Breast epithelium (tissue), 3 donors: ENCODE data around the gene POLR1G.

Experiments used
- POLR2A ChIP-seq: fragments of 450-650 bp; IDR thresholded peaks from one replicate; pipeline ENCODE4 v1.6.1; 2016; ENCODE audit warnings: antibody characterized with exemption, mild to moderate bottlenecking, moderate library complexity
- POLR2AphosphoS5 ChIP-seq, 3 donors: sonication (generic); formaldehyde crosslinking; IDR thresholded peaks; one replicate each; pipeline ENCODE4 v1.6.1; 2017; ENCODE audit warnings: antibody characterized with exemption in 3 of 3
- TF ChIP-seq, protein P1 (sequence below), 3 donors: fragments of 450-650 bp; IDR thresholded peaks; one replicate each; pipeline ENCODE4 v1.5.1; 2016 to 2017; ENCODE audit warnings: antibody characterized with exemption in 3 of 3, mild to moderate bottlenecking in 3 of 3, moderate library complexity in 3 of 3

DNA sequence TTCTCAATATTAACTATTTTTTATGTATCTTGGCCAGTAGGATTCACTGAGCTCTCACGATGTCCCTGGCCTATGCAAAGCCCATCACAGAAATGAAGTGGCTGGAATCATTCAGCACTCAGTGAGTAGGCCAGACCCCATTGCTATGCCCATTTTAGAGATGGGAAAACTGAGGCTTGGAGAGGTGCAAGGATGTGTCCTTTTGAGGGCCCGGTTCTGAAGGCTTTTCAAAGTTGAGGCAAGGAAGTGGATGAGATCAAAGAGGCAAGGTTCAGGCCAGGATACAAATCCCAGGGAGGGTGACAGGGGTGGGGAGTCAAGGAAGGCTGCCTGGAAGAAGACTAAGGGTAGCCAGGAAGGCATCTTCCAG, 35.9 kb downstream of the POLR1G start:
- TF ChIP-seq POLR2A (no peak), POLR2AphosphoS5 (IDR thresholded peaks at IDR 0.05) (no peak)
- TF ChIP-seq, protein P1, sequence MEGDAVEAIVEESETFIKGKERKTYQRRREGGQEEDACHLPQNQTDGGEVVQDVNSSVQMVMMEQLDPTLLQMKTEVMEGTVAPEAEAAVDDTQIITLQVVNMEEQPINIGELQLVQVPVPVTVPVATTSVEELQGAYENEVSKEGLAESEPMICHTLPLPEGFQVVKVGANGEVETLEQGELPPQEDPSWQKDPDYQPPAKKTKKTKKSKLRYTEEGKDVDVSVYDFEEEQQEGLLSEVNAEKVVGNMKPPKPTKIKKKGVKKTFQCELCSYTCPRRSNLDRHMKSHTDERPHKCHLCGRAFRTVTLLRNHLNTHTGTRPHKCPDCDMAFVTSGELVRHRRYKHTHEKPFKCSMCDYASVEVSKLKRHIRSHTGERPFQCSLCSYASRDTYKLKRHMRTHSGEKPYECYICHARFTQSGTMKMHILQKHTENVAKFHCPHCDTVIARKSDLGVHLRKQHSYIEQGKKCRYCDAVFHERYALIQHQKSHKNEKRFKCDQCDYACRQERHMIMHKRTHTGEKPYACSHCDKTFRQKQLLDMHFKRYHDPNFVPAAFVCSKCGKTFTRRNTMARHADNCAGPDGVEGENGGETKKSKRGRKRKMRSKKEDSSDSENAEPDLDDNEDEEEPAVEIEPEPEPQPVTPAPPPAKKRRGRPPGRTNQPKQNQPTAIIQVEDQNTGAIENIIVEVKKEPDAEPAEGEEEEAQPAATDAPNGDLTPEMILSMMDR (IDR thresholded peaks at IDR 0.05): no peak
